ENCODE measurements around the gene ABHD11. TPM values are rescaled to one million over a fixed set of nuclear protein-coding genes. Genes with fewer than 3 reads are reported as not detected.

The ABHD11 gene
- total and polyA plus RNA-seq, 2 donors (not counting 1 experiment from before 2014, with no cell fraction given): 6.5 to 7.1 TPM

GRCh38 chr7:73766556-73767229, 28.1 kb upstream of the ABHD11 start:
- H3K9me3 ChIP-seq (ENCODE audit: control insufficient read depth, insufficient read depth, low read depth, low read length): no peaks in the 10 kb centered on the region
- H2AFZ ChIP-seq (ENCODE audit: low read length): no peak overlapping the region
- H3K4me3 ChIP-seq (replicated peaks in 1 of 4; ENCODE audit: control extremely low read depth in 1 of 4, insufficient read depth in 1 of 4, low read depth in 3 of 4, low read length in 4 of 4): no peak overlapping the region
- no peaks in the 10 kb centered on the region for H3K36me3 ChIP-seq (ENCODE audit: control insufficient read depth, insufficient read depth, low read length)
- no peaks in the 10 kb centered on the region for H3K4me1 ChIP-seq (ENCODE audit: control insufficient read depth, extremely low read depth, insufficient read depth, low read length)
- H3K27ac ChIP-seq (ENCODE audit: insufficient read depth, low read length): no peak overlapping the region
- H3K4me2 ChIP-seq (ENCODE audit: extremely low read depth, insufficient read depth, low read length): no peak overlapping the region
- no peaks in the 10 kb centered on the region for H3K79me2 ChIP-seq (ENCODE audit: control insufficient read depth, insufficient read depth, low read length)
- no peak overlapping the region for H3K9ac ChIP-seq (ENCODE audit: insufficient read depth, low read length)
- H4K20me1 ChIP-seq (ENCODE audit: control insufficient read depth, extremely low read depth, insufficient read depth, low read length): no peaks in the 10 kb centered on the region
- TF ChIP-seq EZH2 (IDR thresholded peaks at IDR 0.05; ENCODE audit: low read length, missing control alignments) (no peak), CTCF (conservative IDR thresholded peaks at IDR 0.05 in 1 of 2, IDR thresholded peaks at IDR 0.05 in 1 of 2; ENCODE audit: low read depth in 1 of 2, low read length in 2 of 2) (no peak)
- H3K27me3 ChIP-seq (ENCODE audit: control insufficient read depth, insufficient read depth, low read length): peaks cover 19% of the 10 kb centered on the region
- DNase-seq (ENCODE audit: low read depth in 2 of 2): no peak

- Histone ChIP-seq H2AFZ (ENCODE audit: low read length) (no peak overlapping the region), H3K27ac (ENCODE audit: insufficient read depth, low read length) (no peak overlapping the region), H3K36me3 (ENCODE audit: control insufficient read depth, insufficient read depth, low read length) (no peaks in the 10 kb centered on the region), H3K4me2 (ENCODE audit: extremely low read depth, insufficient read depth, low read length) (no peak overlapping the region), H3K27me3 (ENCODE audit: control insufficient read depth, insufficient read depth, low read length) (no peaks in the 10 kb centered on the region), H3K4me3 (replicated peaks in 1 of 4; ENCODE audit: control extremely low read depth in 1 of 4, insufficient read depth in 1 of 4, low read depth in 3 of 4, low read length in 4 of 4) (no peak overlapping the region), H3K79me2 (ENCODE audit: control insufficient read depth, insufficient read depth, low read length) (no peaks in the 10 kb centered on the region), H3K4me1 (ENCODE audit: control insufficient read depth, extremely low read depth, insufficient read depth, low read length) (no peaks in the 10 kb centered on the region), H4K20me1 (ENCODE audit: control insufficient read depth, extremely low read depth, insufficient read depth, low read length) (no peaks in the 10 kb centered on the region), H3K9ac (ENCODE audit: insufficient read depth, low read length) (no peak overlapping the region), H3K9me3 (ENCODE audit: control insufficient read depth, insufficient read depth, low read depth, low read length) (no peaks in the 10 kb centered on the region)
- no peak for DNase-seq (ENCODE audit: low read depth in 2 of 2)
- TF ChIP-seq CTCF (conservative IDR thresholded peaks at IDR 0.05 in 1 of 2, IDR thresholded peaks at IDR 0.05 in 1 of 2; ENCODE audit: low read depth in 1 of 2, low read length in 2 of 2) (no peak), EZH2 (IDR thresholded peaks at IDR 0.05; ENCODE audit: low read length, missing control alignments) (no peak)
Observed at GRCh38 chr7:73762659-73762999, 24.0 kb upstream of the ABHD11 start.

- no peak overlapping the region for H3K4me2 ChIP-seq (ENCODE audit: extremely low read depth, insufficient read depth, low read length)
- H3K9me3 ChIP-seq (ENCODE audit: control insufficient read depth, insufficient read depth, low read depth, low read length): no peaks in the 10 kb centered on the region
- no peaks in the 10 kb centered on the region for H3K36me3 ChIP-seq (ENCODE audit: control insufficient read depth, insufficient read depth, low read length)
- no peak overlapping the region for H3K27ac ChIP-seq (ENCODE audit: insufficient read depth, low read length)
- no peak overlapping the region for H3K4me3 ChIP-seq (replicated peaks in 1 of 4; ENCODE audit: control extremely low read depth in 1 of 4, insufficient read depth in 1 of 4, low read depth in 3 of 4, low read length in 4 of 4)
- H3K79me2 ChIP-seq (ENCODE audit: control insufficient read depth, insufficient read depth, low read length): no peaks in the 10 kb centered on the region
- H3K27me3 ChIP-seq (ENCODE audit: control insufficient read depth, insufficient read depth, low read length): no peaks in the 10 kb centered on the region
- no peak overlapping the region for H3K9ac ChIP-seq (ENCODE audit: insufficient read depth, low read length)
- TF ChIP-seq CTCF (conservative IDR thresholded peaks at IDR 0.05 in 1 of 2, IDR thresholded peaks at IDR 0.05 in 1 of 2; ENCODE audit: low read depth in 1 of 2, low read length in 2 of 2) (no peak), EZH2 (IDR thresholded peaks at IDR 0.05; ENCODE audit: low read length, missing control alignments) (no peak)
- H2AFZ ChIP-seq (ENCODE audit: low read length): no peak overlapping the region
- H4K20me1 ChIP-seq (ENCODE audit: control insufficient read depth, extremely low read depth, insufficient read depth, low read length): no peaks in the 10 kb centered on the region
- H3K4me1 ChIP-seq (ENCODE audit: control insufficient read depth, extremely low read depth, insufficient read depth, low read length): no peaks in the 10 kb centered on the region
- DNase-seq (ENCODE audit: low read depth in 2 of 2): no peak
Observed at GRCh38 chr7:73761854-73762658, 23.5 kb upstream of the ABHD11 start.
